Measurements from ENCODE around the gene CYTH1.

DNA sequence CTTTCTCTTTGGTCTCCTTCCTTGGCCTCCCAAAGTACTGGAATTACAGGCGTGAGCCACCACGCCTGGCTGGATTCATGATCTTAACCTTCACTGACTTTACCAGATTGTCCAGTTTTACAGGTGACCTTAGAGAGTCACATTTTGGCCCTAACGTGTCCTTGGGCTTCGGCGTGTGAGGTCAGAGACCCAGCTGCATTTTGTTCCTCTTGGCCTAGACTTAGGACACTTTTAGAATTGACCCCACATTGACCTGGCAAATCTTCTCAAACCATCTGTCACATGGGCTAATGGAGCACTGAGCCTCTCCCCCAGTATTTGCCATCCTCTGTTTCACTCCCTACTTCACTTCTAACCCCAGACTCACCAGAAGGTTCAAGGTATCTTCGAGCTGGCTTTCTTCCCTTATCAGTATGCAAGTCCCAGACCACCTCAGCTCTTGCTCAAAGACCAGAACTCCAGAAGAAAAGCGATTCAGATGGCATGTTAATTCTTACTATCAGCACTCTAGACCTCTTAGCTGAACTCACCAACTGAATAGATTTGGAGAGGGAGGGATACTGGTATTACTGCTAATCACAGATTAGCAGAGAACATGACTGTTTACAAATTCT lies 1.7 kb upstream of the CYTH1 start:
- TF ChIP-seq, protein P1, sequence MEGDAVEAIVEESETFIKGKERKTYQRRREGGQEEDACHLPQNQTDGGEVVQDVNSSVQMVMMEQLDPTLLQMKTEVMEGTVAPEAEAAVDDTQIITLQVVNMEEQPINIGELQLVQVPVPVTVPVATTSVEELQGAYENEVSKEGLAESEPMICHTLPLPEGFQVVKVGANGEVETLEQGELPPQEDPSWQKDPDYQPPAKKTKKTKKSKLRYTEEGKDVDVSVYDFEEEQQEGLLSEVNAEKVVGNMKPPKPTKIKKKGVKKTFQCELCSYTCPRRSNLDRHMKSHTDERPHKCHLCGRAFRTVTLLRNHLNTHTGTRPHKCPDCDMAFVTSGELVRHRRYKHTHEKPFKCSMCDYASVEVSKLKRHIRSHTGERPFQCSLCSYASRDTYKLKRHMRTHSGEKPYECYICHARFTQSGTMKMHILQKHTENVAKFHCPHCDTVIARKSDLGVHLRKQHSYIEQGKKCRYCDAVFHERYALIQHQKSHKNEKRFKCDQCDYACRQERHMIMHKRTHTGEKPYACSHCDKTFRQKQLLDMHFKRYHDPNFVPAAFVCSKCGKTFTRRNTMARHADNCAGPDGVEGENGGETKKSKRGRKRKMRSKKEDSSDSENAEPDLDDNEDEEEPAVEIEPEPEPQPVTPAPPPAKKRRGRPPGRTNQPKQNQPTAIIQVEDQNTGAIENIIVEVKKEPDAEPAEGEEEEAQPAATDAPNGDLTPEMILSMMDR (conservative IDR thresholded peaks at IDR 0.05; ENCODE audit: low read length), result no peak
- TF ChIP-seq EZH2phosphoT487 (IDR thresholded peaks at IDR 0.05; ENCODE audit: borderline replicate concordance, low read depth, low read length), result no peak

All from OCI-LY7 (cell line).